Measurements from ENCODE around the gene C15orf39. TPM values are rescaled to one million over a fixed set of nuclear protein-coding genes. Genes with fewer than 3 reads are reported as not detected.

C15orf39 gene
- total and polyA plus RNA-seq, 2 of the 13 experiments (the other 11 are each of a cell fraction or from before 2014, with no cell fraction given), result 6.2 to 13.5 TPM

DNA sequence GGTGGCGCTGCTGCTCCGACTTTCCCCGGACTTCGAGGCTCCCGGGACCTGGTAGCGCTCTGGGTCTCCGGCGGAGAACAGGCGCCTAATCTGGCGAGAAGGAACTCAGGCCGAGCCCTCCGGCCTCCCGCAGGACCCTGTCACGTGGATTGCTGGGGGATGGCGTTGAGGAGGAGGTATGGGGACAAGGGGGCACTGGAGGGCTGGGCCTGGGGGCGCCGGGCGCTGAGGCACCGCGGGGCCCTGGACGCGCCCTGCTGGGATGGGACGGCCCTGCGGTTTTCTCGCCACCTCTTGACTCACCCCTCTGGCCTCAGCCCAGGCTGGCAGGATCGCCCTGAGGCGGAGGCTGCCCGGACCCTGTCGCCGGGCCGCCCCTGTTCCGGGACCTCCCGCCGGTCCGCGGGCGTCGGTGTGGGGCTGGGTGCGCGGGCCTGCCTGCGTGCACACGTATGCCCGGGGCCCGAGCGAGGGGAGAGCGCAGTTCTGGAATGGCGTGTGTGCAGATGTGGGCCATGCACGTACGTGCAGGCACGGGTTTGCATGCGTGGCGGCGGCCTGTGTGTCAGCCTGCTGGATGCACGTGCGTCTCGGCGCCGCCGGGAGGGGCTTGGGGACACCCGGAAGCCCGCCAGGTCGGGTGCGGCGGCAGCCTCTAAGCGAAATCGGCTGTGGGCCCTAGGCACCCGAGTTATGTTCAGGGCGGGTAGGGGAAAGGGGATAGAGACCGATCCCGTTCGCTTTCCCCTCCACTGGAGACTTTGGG lies 752 bp downstream of the C15orf39 start (continued):
- TF ChIP-seq SIN3A (IDR thresholded peaks at IDR 0.05; ENCODE audit: borderline replicate concordance, low read depth, low read length) (peak; percentile 85; the same call in 1 of the 2 replicates), ELF3 (CRISPR knock-in tag; IDR thresholded peaks at IDR 0.05) (peak; percentile 62; the same call in 1 of the 2 replicates), ZNF563 (CRISPR knock-in tag; IDR thresholded peaks at IDR 0.05) (peak; percentile 35; the same call in 1 of the 2 replicates), THAP7 (CRISPR knock-in tag; IDR thresholded peaks at IDR 0.05) (no peak), ZNF713 (CRISPR knock-in tag; IDR thresholded peaks at IDR 0.05) (0 out of 2 replicates have a peak, but pooled peaks have one; percentile 19), NR0B2 (CRISPR knock-in tag; IDR thresholded peaks at IDR 0.05) (peak; percentile 78; the same call in 1 of the 2 replicates), POLR2G (IDR thresholded peaks at IDR 0.05; ENCODE audit: low read depth, low read length) (peak; percentile 31; the same call in 1 of the 2 replicates), HDAC2 (CRISPR knock-in tag; IDR thresholded peaks at IDR 0.05) (peak; percentile 58), PLRG1 (conservative IDR thresholded peaks at IDR 0.05) (no peak), SPEN (CRISPR knock-in tag; IDR thresholded peaks at IDR 0.05; ENCODE audit: low read depth) (peak; percentile 70), NFKBIZ (CRISPR knock-in tag; IDR thresholded peaks at IDR 0.05) (0 out of 2 replicates have a peak, but pooled peaks have one; percentile 13), DMAP1 (CRISPR knock-in tag; IDR thresholded peaks at IDR 0.05) (peak; percentile 64; the same call in 1 of the 2 replicates), TEF (CRISPR knock-in tag; IDR thresholded peaks at IDR 0.05) (no peak), KDM6A (CRISPR knock-in tag; IDR thresholded peaks at IDR 0.05; ENCODE audit: low read depth) (no peak), NR2F2 (IDR thresholded peaks at IDR 0.05; ENCODE audit: borderline replicate concordance, low read depth) (no peak), POGK (CRISPR knock-in tag; conservative IDR thresholded peaks at IDR 0.05) (peak; percentile 71; the same call in 1 of the 2 replicates), SIX4 (CRISPR knock-in tag; IDR thresholded peaks at IDR 0.05) (no peak), ZFY (CRISPR knock-in tag; IDR thresholded peaks at IDR 0.05) (peak; percentile 10; the same call in 1 of the 2 replicates), CHD4 (IDR thresholded peaks at IDR 0.05; ENCODE audit: borderline replicate concordance, low read length) (0 out of 2 replicates have a peak, but pooled peaks have one; percentile 28)
- TF ChIP-seq, protein P1, sequence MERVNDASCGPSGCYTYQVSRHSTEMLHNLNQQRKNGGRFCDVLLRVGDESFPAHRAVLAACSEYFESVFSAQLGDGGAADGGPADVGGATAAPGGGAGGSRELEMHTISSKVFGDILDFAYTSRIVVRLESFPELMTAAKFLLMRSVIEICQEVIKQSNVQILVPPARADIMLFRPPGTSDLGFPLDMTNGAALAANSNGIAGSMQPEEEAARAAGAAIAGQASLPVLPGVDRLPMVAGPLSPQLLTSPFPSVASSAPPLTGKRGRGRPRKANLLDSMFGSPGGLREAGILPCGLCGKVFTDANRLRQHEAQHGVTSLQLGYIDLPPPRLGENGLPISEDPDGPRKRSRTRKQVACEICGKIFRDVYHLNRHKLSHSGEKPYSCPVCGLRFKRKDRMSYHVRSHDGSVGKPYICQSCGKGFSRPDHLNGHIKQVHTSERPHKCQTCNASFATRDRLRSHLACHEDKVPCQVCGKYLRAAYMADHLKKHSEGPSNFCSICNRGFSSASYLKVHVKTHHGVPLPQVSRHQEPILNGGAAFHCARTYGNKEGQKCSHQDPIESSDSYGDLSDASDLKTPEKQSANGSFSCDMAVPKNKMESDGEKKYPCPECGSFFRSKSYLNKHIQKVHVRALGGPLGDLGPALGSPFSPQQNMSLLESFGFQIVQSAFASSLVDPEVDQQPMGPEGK (CRISPR knock-in tag; IDR thresholded peaks at IDR 0.05), result peak; percentile 56
- TF ChIP-seq, protein P2, sequence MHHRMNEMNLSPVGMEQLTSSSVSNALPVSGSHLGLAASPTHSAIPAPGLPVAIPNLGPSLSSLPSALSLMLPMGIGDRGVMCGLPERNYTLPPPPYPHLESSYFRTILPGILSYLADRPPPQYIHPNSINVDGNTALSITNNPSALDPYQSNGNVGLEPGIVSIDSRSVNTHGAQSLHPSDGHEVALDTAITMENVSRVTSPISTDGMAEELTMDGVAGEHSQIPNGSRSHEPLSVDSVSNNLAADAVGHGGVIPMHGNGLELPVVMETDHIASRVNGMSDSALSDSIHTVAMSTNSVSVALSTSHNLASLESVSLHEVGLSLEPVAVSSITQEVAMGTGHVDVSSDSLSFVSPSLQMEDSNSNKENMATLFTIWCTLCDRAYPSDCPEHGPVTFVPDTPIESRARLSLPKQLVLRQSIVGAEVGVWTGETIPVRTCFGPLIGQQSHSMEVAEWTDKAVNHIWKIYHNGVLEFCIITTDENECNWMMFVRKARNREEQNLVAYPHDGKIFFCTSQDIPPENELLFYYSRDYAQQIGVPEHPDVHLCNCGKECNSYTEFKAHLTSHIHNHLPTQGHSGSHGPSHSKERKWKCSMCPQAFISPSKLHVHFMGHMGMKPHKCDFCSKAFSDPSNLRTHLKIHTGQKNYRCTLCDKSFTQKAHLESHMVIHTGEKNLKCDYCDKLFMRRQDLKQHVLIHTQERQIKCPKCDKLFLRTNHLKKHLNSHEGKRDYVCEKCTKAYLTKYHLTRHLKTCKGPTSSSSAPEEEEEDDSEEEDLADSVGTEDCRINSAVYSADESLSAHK (CRISPR knock-in tag; IDR thresholded peaks at IDR 0.05; ENCODE audit: borderline replicate concordance), result peak; percentile 28; the same call in 1 of the 2 replicates

Measured in HepG2 (cell line).